ENCODE data around the gene CARD11. TPM values are rescaled to one million over a fixed set of nuclear protein-coding genes. Genes with fewer than 3 reads are reported as not detected.

CARD11 gene
- polyA plus RNA-seq, 1 of the 3 experiments (the other 2 are of a cell fraction), result not detected

GRCh38 chr7:2971914-2972834, 71.5 kb downstream of the CARD11 start:
- Histone ChIP-seq H3K27ac (ENCODE audit: low read depth in 2 of 2, low read length in 1 of 2) (no peak overlapping the region), H3K79me2 (ENCODE audit: insufficient read depth) (no peaks in the 10 kb centered on the region), H3K9me3 (no peaks in the 10 kb centered on the region), H2AFZ (ENCODE audit: low read depth) (no peak overlapping the region), H3F3A (replicated peaks; ENCODE audit: insufficient read depth) (peaks cover 8% of the 10 kb centered on the region), H3K4me1 (ENCODE audit: control insufficient read depth in 1 of 2, insufficient read depth in 2 of 2, low read depth in 1 of 2, low read length in 1 of 2) (no peaks in the 10 kb centered on the region; a peak in 1 of 4 replicates), H3K4me2 (no peak overlapping the region), H3K4me3 (ENCODE audit: low read depth in 2 of 2, low read length in 1 of 2) (no peak overlapping the region), H3K9ac (no peak overlapping the region), H3K9me2 (no peaks in the 10 kb centered on the region), H4K20me1 (ENCODE audit: insufficient read depth) (no peaks in the 10 kb centered on the region), H3K27me3 (ENCODE audit: insufficient read depth) (no peaks in the 10 kb centered on the region), H3K36me3 (replicated peaks in 1 of 2; ENCODE audit: control insufficient read depth in 1 of 2, insufficient read depth in 2 of 2, low read length in 1 of 2) (no peaks in the 10 kb centered on the region)
- POLR2A ChIA-PET, result no interaction called here
- 40% methylated on average over 7 of the region's 7 CpGs for WGBS (ENCODE audit: low lambda C conversion rate)
- DNase-seq, result no peak
- CTCF ChIA-PET, result interaction anchor here (1.5 kb wide), 1 partner anchor 118 kb away, joined by 5 read pairs; no protein-coding TSS in a partner anchor
- TF ChIP-seq NRF1 (IDR thresholded peaks at IDR 0.05; ENCODE audit: low read depth, low read length) (no peak), FOSL2 (IDR thresholded peaks at IDR 0.05; ENCODE audit: borderline replicate concordance, low read depth) (no peak), TAF1 (IDR thresholded peaks at IDR 0.05; ENCODE audit: borderline replicate concordance, low read depth, low read length) (no peak)

DNA sequence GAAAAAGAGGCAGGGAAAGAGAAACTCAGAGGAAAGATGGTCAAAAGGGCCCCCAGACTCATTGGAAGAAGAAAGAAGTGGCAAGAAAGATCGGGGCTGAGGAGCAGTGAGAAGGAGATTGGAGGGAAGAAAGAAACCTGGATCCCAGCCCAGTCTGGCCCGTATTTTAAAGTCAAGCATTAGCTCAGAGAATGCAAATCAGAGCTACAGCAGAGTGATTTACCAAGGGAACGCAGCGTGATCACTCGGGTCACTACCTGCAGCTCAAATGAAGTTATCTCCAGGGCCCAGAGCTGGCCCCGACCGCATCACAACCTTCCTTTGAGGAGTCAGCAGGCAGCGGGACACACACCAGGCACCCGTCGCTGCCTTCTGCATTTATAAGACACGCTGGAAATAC, 72.8 kb downstream of the CARD11 start:
- H3K9ac ChIP-seq, result no peak overlapping the region
- WGBS (ENCODE audit: low lambda C conversion rate), result 83% methylated on average over 11 of the region's 11 CpGs
- no peaks in the 10 kb centered on the region for H3K9me3 ChIP-seq
- no peak overlapping the region for H3K4me3 ChIP-seq (ENCODE audit: low read depth in 2 of 2, low read length in 1 of 2)
- CTCF ChIA-PET, result no interaction called here
- H4K20me1 ChIP-seq (ENCODE audit: insufficient read depth), result no peaks in the 10 kb centered on the region
- H2AFZ ChIP-seq (ENCODE audit: low read depth), result no peak overlapping the region
- H3K27me3 ChIP-seq (ENCODE audit: insufficient read depth), result no peaks in the 10 kb centered on the region
- no peak for DNase-seq
- no peaks in the 10 kb centered on the region; a peak in 1 of 4 replicates for H3K4me1 ChIP-seq (ENCODE audit: control insufficient read depth in 1 of 2, insufficient read depth in 2 of 2, low read depth in 1 of 2, low read length in 1 of 2)
- POLR2A ChIA-PET, result no interaction called here
- TF ChIP-seq SIN3A (IDR thresholded peaks at IDR 0.05; ENCODE audit: borderline replicate concordance, low read depth, low read length) (no peak), RFX5 (IDR thresholded peaks at IDR 0.05; ENCODE audit: low read length) (no peak), FOXM1 (IDR thresholded peaks at IDR 0.05; ENCODE audit: low read depth) (no peak), USF2 (IDR thresholded peaks at IDR 0.05; ENCODE audit: borderline replicate concordance, low read depth, low read length) (no peak), ZBTB33 (IDR thresholded peaks at IDR 0.05; ENCODE audit: borderline replicate concordance, low read depth) (no peak), CHD2 (IDR thresholded peaks at IDR 0.05; ENCODE audit: low read length, partially characterized antibody) (no peak)
- peaks cover 8% of the 10 kb centered on the region for H3F3A ChIP-seq (replicated peaks; ENCODE audit: insufficient read depth)
- H3K36me3 ChIP-seq (replicated peaks in 1 of 2; ENCODE audit: control insufficient read depth in 1 of 2, insufficient read depth in 2 of 2, low read length in 1 of 2), result no peaks in the 10 kb centered on the region
- H3K27ac ChIP-seq (ENCODE audit: low read depth in 2 of 2, low read length in 1 of 2), result no peak overlapping the region
- H3K4me2 ChIP-seq, result no peak overlapping the region
- H3K79me2 ChIP-seq (ENCODE audit: insufficient read depth), result no peaks in the 10 kb centered on the region
- no peaks in the 10 kb centered on the region for H3K9me2 ChIP-seq

Measured in SK-N-SH (cell line).